Measurements from ENCODE around the gene SYNGR3. TPM values are rescaled to one million over a fixed set of nuclear protein-coding genes. Genes with fewer than 3 reads are reported as not detected.
A peak's percentile ranks its signal among the peaks of the same experiment; 100 is the strongest.

SYNGR3 gene
- total RNA-seq, 1 experiment from 2014 or later: 11.9 TPM

GRCh38 chr16:1990351-1991134, 773 bp downstream of the SYNGR3 start:
- Histone ChIP-seq H3K9ac (ENCODE audit: extremely low read depth, insufficient read length, low read length) (no peak overlapping the region), H3K27me3 (ENCODE audit: insufficient read depth, low read length) (peaks cover 15% of the 10 kb centered on the region; the same call in 1 of the 2 replicates), H3K9me3 (ENCODE audit: control insufficient read depth, low read depth, low read length) (no peaks in the 10 kb centered on the region), H3K56ac (ENCODE audit: insufficient read length, low read depth, low read length) (no peak overlapping the region), H2BK12ac (ENCODE audit: insufficient read length, low read depth, low read length) (no peak overlapping the region), H3T11ph (ENCODE audit: low read length) (no peak overlapping the region), H4K20me1 (ENCODE audit: control insufficient read depth, insufficient read depth, insufficient read length) (peaks cover under 1% of the 10 kb centered on the region), H3K23ac (ENCODE audit: insufficient read length, low read depth, low read length) (no peak overlapping the region), H4K91ac (ENCODE audit: insufficient read length, low read depth, low read length) (no peak overlapping the region), H2AFZ (ENCODE audit: low read length) (no peak overlapping the region), H2BK5ac (ENCODE audit: insufficient read length, low read length) (no peak overlapping the region), H4K8ac (replicated peaks; ENCODE audit: insufficient read length, low read depth, low read length) (no peak overlapping the region), H3K23me2 (ENCODE audit: insufficient read length, low read depth, low read length, poor library complexity, severe bottlenecking) (peaks cover 18% of the 10 kb centered on the region), H2BK120ac (ENCODE audit: low read depth, low read length, poor library complexity, severe bottlenecking) (no peak overlapping the region), H3K79me2 (ENCODE audit: insufficient read depth, low read length) (no peaks in the 10 kb centered on the region), H3K79me1 (ENCODE audit: insufficient read depth, low read depth, low read length, poor library complexity, severe bottlenecking) (no peaks in the 10 kb centered on the region), H2BK20ac (ENCODE audit: low read depth, low read length, poor library complexity, severe bottlenecking) (no peak overlapping the region), H3K18ac (ENCODE audit: insufficient read length, low read depth, low read length) (no peak overlapping the region), H3K14ac (ENCODE audit: insufficient read depth, low read length) (peak overlapping the region; percentile 70), H2AK5ac (ENCODE audit: insufficient read length, low read length) (no peak overlapping the region), H3K4me2 (ENCODE audit: insufficient read depth, insufficient read length, low read length) (peak overlapping the region; percentile 53), H3K27ac (ENCODE audit: insufficient read length, low read depth, low read length) (no peak overlapping the region), H4K5ac (ENCODE audit: insufficient read length, low read depth, low read length) (no peak overlapping the region), H3K4ac (ENCODE audit: low read depth, low read length) (no peak overlapping the region), H2BK15ac (ENCODE audit: low read depth, low read length) (no peak overlapping the region; the same call in 1 of the 2 replicates), H3K4me1 (ENCODE audit: insufficient read depth, low read length) (no peaks in the 10 kb centered on the region; the same call in 1 of the 2 replicates)
- peak; percentile 86 for DNase-seq
- no peak for TF ChIP-seq CTCF (conservative IDR thresholded peaks at IDR 0.05)
- H3K4me1 Mint-ChIP-seq: peaks cover 16 to 20% of the 10 kb centered on the region in 2 experiments
- H3K36me3 Mint-ChIP-seq (ENCODE audit: insufficient read depth in 1 of 3, low read depth in 3 of 3): peaks cover 0 to 16% (median 14%) of the 10 kb centered on the region in 3 experiments; a peak in 6 of 7 replicates
- H3K4me3 Mint-ChIP-seq: peak overlapping the region; percentile 66 to 84
- no peaks in the 10 kb centered on the region; a peak in 1 of 5 replicates for H3K9me3 Mint-ChIP-seq
- peaks cover 42% of the 10 kb centered on the region for H3K27me3 Mint-ChIP-seq (ENCODE audit: low read depth)
- H3K27ac Mint-ChIP-seq: peak overlapping the region in 1 of 3 experiments; percentile 57; a peak in 1 of 7 replicates
- no CpG with 5 or more reads among the region's 50 CpGs for WGBS (ENCODE audit: extremely low coverage, insufficient read length, low lambda C conversion rate)
